A673 (cell line): ENCODE measurements around the gene C12orf43.

Experiments
- EZH2 ChIP-seq: fragments of 200-600 bp; sonication (generic); IDR thresholded peaks from 2 replicates; pipeline ENCODE4 v1.6.1; 2017; ENCODE audit warnings: borderline replicate concordance, low read depth, mild to moderate bottlenecking, mixed read lengths, antibody characterized with exemption, low read length; ENCODE audit not compliant: poor library complexity, severe bottlenecking
- TF ChIP-seq, protein P1 (sequence below): fragments of 300-800, 200-600 bp; sonication (generic); conservative IDR thresholded peaks from 2 replicates; pipeline ENCODE4 v1.5.1; 2017; ENCODE audit warnings: low read depth, mild to moderate bottlenecking, antibody characterized with exemption, low read length, moderate library complexity, mixed read lengths

DNA sequence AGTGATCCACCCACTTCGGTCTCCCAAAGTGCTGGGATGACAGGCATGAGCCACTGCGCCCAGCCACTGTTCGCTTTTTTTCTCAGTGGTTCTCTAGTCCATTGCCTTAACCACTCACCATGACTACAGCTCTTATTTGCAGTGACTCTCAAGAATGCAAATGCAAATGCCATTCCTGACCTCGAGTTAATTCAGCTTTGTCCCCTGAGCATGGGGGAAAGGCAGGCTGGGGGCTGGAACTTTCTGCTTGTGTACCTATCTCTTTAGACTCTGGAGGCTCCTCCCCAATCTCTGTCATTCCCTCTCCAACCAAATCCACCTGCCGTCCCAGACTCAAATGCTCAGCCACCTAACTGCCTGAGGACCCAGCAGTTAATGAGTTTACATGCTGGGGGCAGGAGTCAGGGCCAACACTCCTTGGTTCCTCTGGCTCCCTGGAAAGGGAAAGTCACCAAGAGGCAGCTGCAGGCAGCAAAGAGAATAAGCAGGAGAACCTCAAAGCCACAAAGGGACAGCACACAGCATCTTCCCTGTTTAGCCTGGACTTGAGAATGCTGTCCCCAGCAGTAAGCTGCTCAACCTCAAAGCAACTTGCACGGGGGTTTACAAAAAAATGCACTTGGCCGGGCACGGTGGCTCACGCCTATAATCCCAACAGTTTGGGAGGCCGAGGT, 43.3 kb downstream of the C12orf43 start:
- TF ChIP-seq, protein P1, sequence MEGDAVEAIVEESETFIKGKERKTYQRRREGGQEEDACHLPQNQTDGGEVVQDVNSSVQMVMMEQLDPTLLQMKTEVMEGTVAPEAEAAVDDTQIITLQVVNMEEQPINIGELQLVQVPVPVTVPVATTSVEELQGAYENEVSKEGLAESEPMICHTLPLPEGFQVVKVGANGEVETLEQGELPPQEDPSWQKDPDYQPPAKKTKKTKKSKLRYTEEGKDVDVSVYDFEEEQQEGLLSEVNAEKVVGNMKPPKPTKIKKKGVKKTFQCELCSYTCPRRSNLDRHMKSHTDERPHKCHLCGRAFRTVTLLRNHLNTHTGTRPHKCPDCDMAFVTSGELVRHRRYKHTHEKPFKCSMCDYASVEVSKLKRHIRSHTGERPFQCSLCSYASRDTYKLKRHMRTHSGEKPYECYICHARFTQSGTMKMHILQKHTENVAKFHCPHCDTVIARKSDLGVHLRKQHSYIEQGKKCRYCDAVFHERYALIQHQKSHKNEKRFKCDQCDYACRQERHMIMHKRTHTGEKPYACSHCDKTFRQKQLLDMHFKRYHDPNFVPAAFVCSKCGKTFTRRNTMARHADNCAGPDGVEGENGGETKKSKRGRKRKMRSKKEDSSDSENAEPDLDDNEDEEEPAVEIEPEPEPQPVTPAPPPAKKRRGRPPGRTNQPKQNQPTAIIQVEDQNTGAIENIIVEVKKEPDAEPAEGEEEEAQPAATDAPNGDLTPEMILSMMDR = no peak
- TF ChIP-seq EZH2 = no peak
